Esophagus muscularis mucosa (tissue), 4 donors: ENCODE data around the gene RGP1. TPM values are rescaled to one million over a fixed set of nuclear protein-coding genes. Genes with fewer than 3 reads are reported as not detected.

Experiments used
- DNase-seq: peaks from one replicate; pipeline ENCODE4 v3.0.0-alpha.2; 2017; ENCODE audit errors: extremely low spot score
- H3K27ac ChIP-seq, 4 donors: fragments of 200-600 bp; sonication (generic); replicated peaks in 1 of 4; 1 replicate in 3 of 4; 2 replicates in 1 of 4; pipeline ENCODE4 v1.5.1; 2016 to 2019; ENCODE audit warnings: mild to moderate bottlenecking in 1 of 4
- H3K27me3 ChIP-seq, 4 donors: fragments of 200-600 bp; sonication (generic); one replicate each; pipeline versions ENCODE4 v1.5.1 to v1.6.0; 2016 to 2019
- H3K36me3 ChIP-seq, 4 donors: fragments of 200-600 bp; sonication (generic); one replicate each; pipeline ENCODE4 v1.5.1; 2016 to 2019
- H3K4me1 ChIP-seq, 4 donors: fragments of 200-600 bp; sonication (generic); one replicate each; pipeline ENCODE4 v1.5.1; 2016 to 2019
- H3K4me3 ChIP-seq, 4 donors: fragments of 200-600 bp; sonication (generic); 1 replicate in 2 of 4; 2 replicates in 2 of 4; pipeline ENCODE4 v1.5.1; 2016 to 2019; ENCODE audit warnings: mild to moderate bottlenecking in 4 of 4, moderate library complexity in 1 of 4
- H3K9me3 ChIP-seq, 4 donors: fragments of 200-600 bp; sonication (generic); 1 replicate in 3 of 4; 2 replicates in 1 of 4; pipeline ENCODE4 v1.5.1; 2016 to 2019
- EP300 ChIP-seq: sonication (generic); formaldehyde crosslinking; IDR thresholded peaks from one replicate; pipeline ENCODE4 v1.6.1; 2017; ENCODE audit warnings: antibody characterized with exemption
- POLR2A ChIP-seq: fragments of 450-650 bp; IDR thresholded peaks from one replicate; pipeline ENCODE4 v1.6.1; 2017; ENCODE audit warnings: antibody characterized with exemption, moderate library complexity, mild to moderate bottlenecking, low read depth
- POLR2AphosphoS5 ChIP-seq, 2 donors: sonication (generic); formaldehyde crosslinking; IDR thresholded peaks; one replicate each; pipeline ENCODE4 v1.6.1; 2017; ENCODE audit warnings: antibody characterized with exemption in 2 of 2
- WGBS: methylation state at CpG from one replicate; pipeline ENCODE4 v1.1.5; 2018; 5-methylcytosine and 5-hydroxymethylcytosine counted together
- intact Hi-C: fragments of 100-400 bp; cut with DNase I; formaldehyde crosslinking; loops from one replicate; pipeline ENCODE4 v1.15.1; 2023
- total RNA-seq, 4 donors: library from RNA; depleted of rRNA; stranded (reverse); fragments of >200 nt; gene quantifications; one replicate each; pipeline versions ENCODE4 v1.1.0 to v1.2.1, GENCODE V29; 2016
- TF ChIP-seq, protein P1 (sequence below), 3 experiments: fragments of 200-600 bp in 2 of 3; fragments of 450-650 bp in 1 of 3; sonication (generic) in 2 of 3; IDR thresholded peaks; one replicate each; pipeline ENCODE4 v1.5.1; 2017 to 2019; ENCODE audit warnings: antibody characterized with exemption in 3 of 3, mild to moderate bottlenecking in 2 of 3, moderate library complexity in 1 of 3

Gene RGP1
- total RNA-seq, 4 donors from 2014 or later = 22.0 to 31.8 (median 26.8) TPM

DNA sequence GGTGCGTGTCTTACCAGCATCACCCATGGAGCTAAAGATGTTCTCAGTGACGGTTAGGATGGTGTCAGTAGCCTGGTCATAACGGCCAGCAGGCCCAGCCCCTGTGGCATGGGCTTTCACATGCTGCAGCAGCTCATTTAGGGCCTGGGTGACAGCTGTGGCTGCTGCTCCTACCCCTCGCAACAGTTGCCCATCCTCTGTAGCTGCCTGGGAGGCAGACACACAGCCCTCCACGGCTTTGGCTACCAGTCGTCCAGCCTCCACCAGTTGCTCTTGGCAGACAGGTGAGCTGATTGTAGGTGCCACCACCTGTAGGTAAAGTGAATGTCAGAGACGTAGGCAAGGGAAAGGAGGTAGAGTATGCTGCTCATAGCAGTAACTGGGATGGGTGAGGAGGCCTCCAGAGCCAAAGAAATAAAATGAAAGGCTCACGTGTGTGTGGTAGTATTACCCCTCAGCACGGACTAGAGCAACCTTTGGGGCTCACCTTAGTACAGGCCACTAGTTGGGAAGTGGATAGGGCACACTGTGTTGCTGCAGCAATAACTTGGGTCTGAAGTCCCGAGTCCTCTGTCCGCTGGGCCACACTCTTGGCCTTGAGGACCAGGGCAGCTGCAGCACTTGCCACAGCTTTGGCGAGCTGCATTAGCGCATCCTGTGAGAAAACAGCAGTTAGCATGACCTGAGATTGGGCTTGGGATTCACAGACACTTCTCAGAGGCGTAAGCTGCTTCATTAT is 31.8 kb upstream of the RGP1 start:
- WGBS = 86% methylated on average over 14 of the region's 14 CpGs

DNA sequence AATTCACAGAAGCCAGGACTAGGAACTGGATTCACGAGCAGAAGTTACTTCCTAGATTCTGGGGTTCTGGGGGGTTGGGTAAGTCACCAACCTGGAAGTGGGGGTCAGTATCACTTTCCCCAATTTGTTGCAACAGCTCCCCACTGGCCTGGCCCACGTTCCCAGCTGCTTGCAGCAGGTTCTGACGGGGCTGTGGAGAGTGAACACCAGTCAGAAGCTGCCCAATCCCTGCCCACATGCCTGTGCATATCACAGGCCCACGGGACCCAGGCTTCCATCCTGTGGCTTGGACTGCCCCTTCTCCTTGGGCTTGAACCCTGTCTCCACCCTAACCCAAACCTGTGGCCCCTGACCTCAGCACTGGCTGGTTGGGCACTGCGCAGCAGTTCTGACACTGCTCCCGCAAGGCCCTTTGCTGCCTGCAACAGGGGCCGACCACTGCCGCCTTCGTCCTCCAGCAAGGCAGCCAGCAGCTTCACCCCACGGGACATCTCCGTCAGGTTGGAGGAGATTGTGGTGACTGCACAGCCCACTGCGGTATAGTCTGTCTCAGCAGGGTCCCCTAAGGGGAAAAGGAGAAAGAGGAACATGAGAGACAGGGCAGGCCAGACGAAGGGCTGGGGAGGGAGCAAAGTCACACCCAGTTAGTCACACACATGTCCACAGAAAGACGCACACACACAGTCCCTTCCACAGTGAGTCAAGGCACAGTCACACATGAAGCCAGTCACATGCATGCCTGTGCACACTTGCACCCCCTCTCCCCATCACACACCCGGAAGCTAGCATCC is 30.2 kb upstream of the RGP1 start:
- Histone ChIP-seq H3K9me3 (no peaks in the 10 kb centered on the region), H3K4me1 (peaks cover 0 to 36% (median 31%) of the 10 kb centered on the region in 4 donors), H3K36me3 (peaks cover 98 to 100% (median 99%) of the 10 kb centered on the region in 4 donors), H3K4me3 (no peak overlapping the region), H3K27ac (peak overlapping the region; percentile 46 to 98 (median 76)), H3K27me3 (no peaks in the 10 kb centered on the region)
- intact Hi-C loops = no loop called here
- TF ChIP-seq, protein P1, sequence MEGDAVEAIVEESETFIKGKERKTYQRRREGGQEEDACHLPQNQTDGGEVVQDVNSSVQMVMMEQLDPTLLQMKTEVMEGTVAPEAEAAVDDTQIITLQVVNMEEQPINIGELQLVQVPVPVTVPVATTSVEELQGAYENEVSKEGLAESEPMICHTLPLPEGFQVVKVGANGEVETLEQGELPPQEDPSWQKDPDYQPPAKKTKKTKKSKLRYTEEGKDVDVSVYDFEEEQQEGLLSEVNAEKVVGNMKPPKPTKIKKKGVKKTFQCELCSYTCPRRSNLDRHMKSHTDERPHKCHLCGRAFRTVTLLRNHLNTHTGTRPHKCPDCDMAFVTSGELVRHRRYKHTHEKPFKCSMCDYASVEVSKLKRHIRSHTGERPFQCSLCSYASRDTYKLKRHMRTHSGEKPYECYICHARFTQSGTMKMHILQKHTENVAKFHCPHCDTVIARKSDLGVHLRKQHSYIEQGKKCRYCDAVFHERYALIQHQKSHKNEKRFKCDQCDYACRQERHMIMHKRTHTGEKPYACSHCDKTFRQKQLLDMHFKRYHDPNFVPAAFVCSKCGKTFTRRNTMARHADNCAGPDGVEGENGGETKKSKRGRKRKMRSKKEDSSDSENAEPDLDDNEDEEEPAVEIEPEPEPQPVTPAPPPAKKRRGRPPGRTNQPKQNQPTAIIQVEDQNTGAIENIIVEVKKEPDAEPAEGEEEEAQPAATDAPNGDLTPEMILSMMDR (IDR thresholded peaks at IDR 0.05) = no peak
- TF ChIP-seq POLR2A (no peak), EP300 (no peak), POLR2AphosphoS5 (IDR thresholded peaks at IDR 0.05) (no peak)
- DNase-seq = no peak
- WGBS = 78% methylated on average over 14 of the region's 15 CpGs

More for the DNA sequence above, 31.8 kb upstream of the RGP1 start:
- Histone ChIP-seq H3K9me3 (no peaks in the 10 kb centered on the region), H3K4me1 (peaks cover 0 to 37% (median 26%) of the 10 kb centered on the region in 4 donors), H3K27me3 (no peaks in the 10 kb centered on the region), H3K36me3 (peaks cover 98 to 100% (median 99%) of the 10 kb centered on the region in 4 donors), H3K27ac (peak overlapping the region; percentile 71 to 98 (median 76)), H3K4me3 (no peak overlapping the region)
- intact Hi-C loops = no loop called here
- DNase-seq = no peak
- TF ChIP-seq, protein P1 (IDR thresholded peaks at IDR 0.05) = no peak
- TF ChIP-seq POLR2A = no peak
- no peak for TF ChIP-seq EP300
- no peak for TF ChIP-seq POLR2AphosphoS5 (IDR thresholded peaks at IDR 0.05)

DNA sequence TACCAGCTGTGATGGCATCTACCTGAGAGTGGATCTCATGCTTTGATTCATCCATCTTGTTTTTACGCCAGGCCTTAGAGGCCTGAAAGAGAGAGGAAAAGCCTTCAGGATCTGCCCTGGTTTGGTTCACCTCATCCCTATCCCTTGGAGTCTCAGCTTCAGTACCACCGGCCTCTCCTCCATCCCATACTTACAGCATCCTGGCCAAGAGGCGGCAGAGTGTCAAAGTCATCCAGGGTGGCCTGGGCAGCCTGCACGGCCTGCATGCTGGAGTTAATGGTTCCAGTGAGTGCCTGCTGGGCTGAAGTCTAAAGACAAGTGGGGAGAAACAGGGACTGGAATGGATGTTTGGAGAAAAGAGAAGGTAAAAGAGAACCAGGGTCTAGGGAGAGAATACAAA is 29.5 kb upstream of the RGP1 start:
- peak overlapping the region; percentile 46 to 98 (median 76) for H3K27ac ChIP-seq

DNA sequence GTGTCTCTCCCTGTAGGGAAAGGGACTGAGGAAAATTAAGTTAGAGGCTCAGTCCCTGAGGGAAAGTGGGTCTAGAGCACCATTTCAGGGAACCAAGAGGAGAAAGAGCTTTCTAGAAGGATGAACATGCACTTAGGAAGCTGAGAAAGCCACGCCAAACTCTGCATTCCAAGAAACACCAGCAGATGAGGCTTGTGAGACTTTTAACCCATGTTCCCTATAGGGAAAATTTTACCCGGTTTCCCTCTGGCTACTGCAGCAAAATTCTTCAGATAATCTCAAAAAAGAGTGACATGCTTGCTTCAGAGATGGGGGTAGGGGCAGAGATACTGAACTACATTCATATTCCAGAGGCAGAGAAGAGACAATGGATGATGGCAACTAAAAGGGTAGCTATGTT is 25.7 kb upstream of the RGP1 start:
- no peaks in the 10 kb centered on the region for H3K9me3 ChIP-seq
- TF ChIP-seq, protein P1 (IDR thresholded peaks at IDR 0.05) = no peak
- TF ChIP-seq POLR2AphosphoS5 (IDR thresholded peaks at IDR 0.05) (no peak), EP300 (no peak), POLR2A (no peak)
- no peak for DNase-seq
- 76% methylated on average over 2 of the region's 2 CpGs for WGBS
- peak overlapping the region; percentile 29 to 99 (median 98) for H3K27ac ChIP-seq
- H3K4me1 ChIP-seq = peaks cover 21 to 40% (median 39%) of the 10 kb centered on the region in 4 donors
- intact Hi-C loops = no loop called here
- H3K36me3 ChIP-seq = peaks cover 72 to 86% (median 77%) of the 10 kb centered on the region in 4 donors
- H3K27me3 ChIP-seq = no peaks in the 10 kb centered on the region
- no peak overlapping the region for H3K4me3 ChIP-seq

More for the DNA sequence above, 29.5 kb upstream of the RGP1 start:
- Histone ChIP-seq H3K4me1 (peaks cover 0 to 30% (median 25%) of the 10 kb centered on the region in 4 donors), H3K9me3 (no peaks in the 10 kb centered on the region), H3K36me3 (peaks cover 98 to 100% (median 99%) of the 10 kb centered on the region in 4 donors), H3K4me3 (no peak overlapping the region), H3K27me3 (no peaks in the 10 kb centered on the region)
- intact Hi-C loops = no loop called here
- TF ChIP-seq, protein P1 (IDR thresholded peaks at IDR 0.05) = no peak
- no peak for TF ChIP-seq POLR2AphosphoS5 (IDR thresholded peaks at IDR 0.05)
- TF ChIP-seq POLR2A = no peak
- TF ChIP-seq EP300 = no peak
- WGBS = 80% methylated on average over 4 of the region's 4 CpGs
- no peak for DNase-seq
